Heart right ventricle (tissue), 16 donors: ENCODE measurements around the gene DPP9. TPM values are rescaled to one million over a fixed set of nuclear protein-coding genes. Genes with fewer than 3 reads are reported as not detected.

Experiments used
- ATAC-seq, 8 donors: fragments of 200-7000 bp; cut with Tn5 transposase; one replicate each; pipeline ENCODE4 v1.9.1; 2020; ENCODE audit warnings: mild to moderate bottlenecking in 8 of 8, moderate library complexity in 8 of 8, moderate number of reproducible peaks in 1 of 8
- DNase-seq, 2 donors: peaks; one replicate each; pipeline ENCODE4 v3.0.0-alpha.2; 2020
- H3K27ac ChIP-seq, 10 donors: fragments of 200-600 bp; sonication (generic) in 2 of 10; one replicate each; pipeline versions ENCODE4 v1.5.0 to v1.8.0; 2020 to 2022; ENCODE audit warnings: mild to moderate bottlenecking in 3 of 10
- H3K27me3 ChIP-seq, 7 donors: fragments of 200-600 bp; one replicate each; pipeline ENCODE4 v1.8.0; 2021 to 2022; ENCODE audit warnings: mild to moderate bottlenecking in 2 of 7
- H3K36me3 ChIP-seq, 9 donors: fragments of 200-600 bp; sonication (generic) in 1 of 9; one replicate each; pipeline versions ENCODE4 v1.5.0 to v1.8.0; 2020 to 2022; ENCODE audit warnings: mild to moderate bottlenecking in 2 of 9
- H3K4me1 ChIP-seq, 9 donors: fragments of 200-600 bp; sonication (generic) in 1 of 9; one replicate each; pipeline versions ENCODE4 v1.5.0 to v1.8.0; 2020 to 2022; ENCODE audit warnings: mild to moderate bottlenecking in 4 of 9
- H3K4me3 ChIP-seq, 10 donors: fragments of 200-600 bp; sonication (generic) in 2 of 10; one replicate each; pipeline versions ENCODE4 v1.5.0 to v1.8.0; 2020 to 2022; ENCODE audit warnings: mild to moderate bottlenecking in 7 of 10, moderate library complexity in 2 of 10
- H3K9me3 ChIP-seq, 11 donors: fragments of 200-600 bp in 10 of 11; sonication (generic) in 2 of 11; one replicate each; pipeline versions ENCODE4 v1.5.0 to v1.8.0; 2013 to 2022; ENCODE audit warnings: mild to moderate bottlenecking in 2 of 11, control low read depth in 1 of 11, moderate library complexity in 1 of 11
- CTCF ChIP-seq, 9 donors: fragments of 200-600 bp; sonication (generic) in 2 of 9; IDR thresholded peaks; one replicate each; pipeline versions ENCODE4 v1.5.0 to v1.8.0; 2021 to 2022; ENCODE audit warnings: antibody characterized with exemption in 9 of 9, mild to moderate bottlenecking in 5 of 9, moderate library complexity in 1 of 9
- WGBS, 2 donors: extraction: QIAGEN DNeasy Blood & Tissue Kit; methylation state at CpG; one replicate each; pipeline ENCODE4 v1.1.7; 2013; ENCODE audit warnings: inconsistent platforms in 1 of 2; 5-methylcytosine and 5-hydroxymethylcytosine counted together
- intact Hi-C, 10 donors: fragments of 100-400 bp; cut with DNase I; formaldehyde crosslinking; loops; one replicate each; pipeline versions ENCODE4 v1.11.1 to v1.14.2; 2022
- polyA plus RNA-seq, 2 donors: library from polyadenylated mRNA; stranded (reverse); fragments of 200-250 nt; gene quantifications; one replicate each; pipeline ENCODE4 v1.2.3, GENCODE V29; 2013
- total RNA-seq, 10 donors: library from RNA; stranded (reverse); fragmentation: NEBNext Ultra II Directional in 3 of 10; extraction: Animal tissue kit (Norgen Biotek cat#: 25700) in 3 of 10; gene quantifications; one replicate each; pipeline versions ENCODE4 v1.2.1 to v1.2.4, GENCODE V29; 2021 to 2023
- donor health status: Arrhythmogenic right ventricular cardiomyopathy.
- donor health status: ischemic (EF 13 %, LVEDD 7.1; RV severe dilation, severe dysfunction).
- donor health status: healthy with polysubstance abuse.
- donor health status: DM: no; HTN: yes; CAD: no.
- donor health status: DM: no; HTN: no; CAD: no.
- donor health status: ischemic (EF 25% LVEDD 6.9; RV normal size, moderate dysfunction).
- donor health status: ischemic (EF 25% LVEDD 5.7; RV mildly dilated, moderate dysfunction).
- donor health status: healthy.
- donor health status: DM: yes; HTN: yes; CAD: no.
- donor health status: Ischemic cardiomyopathy.
- donor health status: ischemic (EF 35%, LVEDD 5.7; RV mildly dilated, moderate dysfunction).
- donor health status: nonischemic (EF 11% LVEDD 7.7; RV severe dilation, severe dysfunction).
- donor health status: DM: yes; HTN: yes; CAD: no.
- donor health status: PGD.
- donor health status: ischemic (EF 29% LVEDD 5.4; RV normal size, mild dysfunction).
- donor health status: nonischemic (EF 23%, LVEDD 6.1; RV moderate dilation, normal function).

DPP9 gene
- total and polyA plus RNA-seq, 12 donors: 34.0 to 52.2 (median 43.2) TPM

- peaks cover 0 to 43% (median 18%) of the 10 kb centered on the region in 9 donors for H3K36me3 ChIP-seq
- H3K27ac ChIP-seq: peak overlapping the region; percentile 89 to 97 (median 94)
- H3K27me3 ChIP-seq: no peaks in the 10 kb centered on the region
- no peak for TF ChIP-seq CTCF (IDR thresholded peaks at IDR 0.05)
- 2% methylated on average over 28 of the region's 28 CpGs for WGBS, 2 donors
- ATAC-seq (peak in 5 of 8 donors; percentile 0 to 14 (median 6)), DNase-seq (peak in 1 of 2 donors; percentile 41)
- peaks cover 10 to 39% (median 24%) of the 10 kb centered on the region in 9 donors for H3K4me1 ChIP-seq
- H3K4me3 ChIP-seq: peak overlapping the region; percentile 76 to 97 (median 91)
- intact Hi-C loops: loop anchor here in 3 of 10 donors (5.0 kb wide), 2 partner anchors 46 to 51 kb away; partner anchors contain the start of gene MYDGF (in 2 of the 3)
- H3K9me3 ChIP-seq: no peaks in the 10 kb centered on the region
Measured at GRCh38 chr19:4722671-4723594, 709 bp downstream of the DPP9 start.

GRCh38 chr19:4721196-4721595 is 2.4 kb downstream of the DPP9 start:
- Histone ChIP-seq H3K4me1 (peaks cover 10 to 46% (median 24%) of the 10 kb centered on the region in 9 donors), H3K9me3 (no peaks in the 10 kb centered on the region), H3K27me3 (no peaks in the 10 kb centered on the region), H3K27ac (peak overlapping the region in 1 of 10 donors; percentile 93), H3K36me3 (peaks cover 0 to 60% (median 29%) of the 10 kb centered on the region in 9 donors), H3K4me3 (no peak overlapping the region)
- DNase-seq: no peak
- no peak for ATAC-seq
- intact Hi-C loops: loop anchor here in 3 of 10 donors (5.0 kb wide), 2 partner anchors 44 to 49 kb away; partner anchors contain the start of gene MYDGF (in 2 of the 3)
- TF ChIP-seq CTCF (IDR thresholded peaks at IDR 0.05): no peak
- WGBS, 2 donors: 93 to 98% methylated on average over 6 of the region's 6 CpGs

- H3K36me3 ChIP-seq: peaks cover 0 to 70% (median 29%) of the 10 kb centered on the region in 9 donors
Measured at GRCh38 chr19:4720037-4720700, 3.5 kb downstream of the DPP9 start.

More at GRCh38 chr19:4720037-4720700, 3.5 kb downstream of the DPP9 start:
- ATAC-seq (no peak), DNase-seq (no peak)
- no peak for TF ChIP-seq CTCF (IDR thresholded peaks at IDR 0.05)
- 82 to 84% methylated on average over 13 of the region's 13 CpGs for WGBS, 2 donors
- no peaks in the 10 kb centered on the region for H3K9me3 ChIP-seq
- intact Hi-C loops: loop anchor here in 3 of 10 donors (5.0 kb wide), 2 partner anchors 43 to 48 kb away; partner anchors contain the start of gene MYDGF (in 2 of the 3)
- no peak overlapping the region for H3K27ac ChIP-seq
- H3K27me3 ChIP-seq: no peaks in the 10 kb centered on the region
- H3K4me3 ChIP-seq: no peak overlapping the region
- H3K4me1 ChIP-seq: peaks cover 10 to 52% (median 21%) of the 10 kb centered on the region in 9 donors
